Tibial nerve (tissue), 4 donors: Measurements from ENCODE around the gene INPP4B. TPM values are rescaled to one million over a fixed set of nuclear protein-coding genes. Genes with fewer than 3 reads are reported as not detected.
"Not testable (repeated sequence)": the region's sequence is repeated elsewhere in the genome, so short reads cannot be mapped to it uniquely, and the experiment has no call there.

Experiments
- DNase-seq, 2 donors: peaks; one replicate each; pipeline ENCODE4 v3.0.0-alpha.2; 2019; ENCODE audit warnings: low spot score in 2 of 2
- H3K27ac ChIP-seq, 4 donors: fragments of 200-600 bp; sonication (generic) in 3 of 4; one replicate each; pipeline ENCODE4 v1.5.1; 2017 to 2019; ENCODE audit warnings: mild to moderate bottlenecking in 1 of 4
- H3K27me3 ChIP-seq, 2 donors: fragments of 200-600 bp; sonication (generic) in 1 of 2; one replicate each; pipeline versions ENCODE4 v1.5.1 to v1.6.0; 2017 to 2019
- H3K36me3 ChIP-seq, 3 donors: fragments of 200-600 bp; sonication (generic); one replicate each; pipeline ENCODE4 v1.5.1; 2018 to 2019
- H3K4me1 ChIP-seq, 4 donors: fragments of 200-600 bp; sonication (generic) in 3 of 4; one replicate each; pipeline ENCODE4 v1.5.1; 2017 to 2019
- H3K4me3 ChIP-seq, 4 donors: fragments of 200-600 bp; sonication (generic) in 3 of 4; one replicate each; pipeline ENCODE4 v1.5.1; 2017 to 2019; ENCODE audit warnings: mild to moderate bottlenecking in 1 of 4, moderate library complexity in 1 of 4
- H3K9me3 ChIP-seq, 4 donors: fragments of 200-600 bp; sonication (generic) in 3 of 4; one replicate each; pipeline ENCODE4 v1.5.1; 2017 to 2019
- EP300 ChIP-seq, 2 donors: sonication (generic); formaldehyde crosslinking; IDR thresholded peaks; one replicate each; pipeline ENCODE4 v1.6.1; 2017; ENCODE audit warnings: antibody characterized with exemption in 2 of 2, mild to moderate bottlenecking in 1 of 2
- POLR2A ChIP-seq, 2 donors: fragments of 450-650 bp; IDR thresholded peaks; one replicate each; pipeline ENCODE4 v1.6.1; 2017; ENCODE audit warnings: antibody characterized with exemption in 2 of 2, mild to moderate bottlenecking in 2 of 2, moderate library complexity in 2 of 2
- WGBS, 2 donors: methylation state at CpG; one replicate each; pipeline ENCODE4 v1.1.5; 2018; 5-methylcytosine and 5-hydroxymethylcytosine counted together
- total RNA-seq, 4 donors: library from RNA; depleted of rRNA; stranded (reverse); fragments of >200 nt; gene quantifications; one replicate each; pipeline ENCODE4 v1.1.0, GENCODE V29; 2016
- TF ChIP-seq, protein P1 (sequence below), 5 experiments: fragments of 200-600 bp in 3 of 5; fragments of 450-650 bp in 2 of 5; sonication (generic) in 3 of 5; IDR thresholded peaks; one replicate each; pipeline ENCODE4 v1.5.1; 2016 to 2019; ENCODE audit warnings: antibody characterized with exemption in 5 of 5, mild to moderate bottlenecking in 3 of 5, moderate library complexity in 2 of 5

INPP4B gene
- total RNA-seq, 4 donors from 2014 or later = 16.3 to 32.4 (median 24.8) TPM

DNA sequence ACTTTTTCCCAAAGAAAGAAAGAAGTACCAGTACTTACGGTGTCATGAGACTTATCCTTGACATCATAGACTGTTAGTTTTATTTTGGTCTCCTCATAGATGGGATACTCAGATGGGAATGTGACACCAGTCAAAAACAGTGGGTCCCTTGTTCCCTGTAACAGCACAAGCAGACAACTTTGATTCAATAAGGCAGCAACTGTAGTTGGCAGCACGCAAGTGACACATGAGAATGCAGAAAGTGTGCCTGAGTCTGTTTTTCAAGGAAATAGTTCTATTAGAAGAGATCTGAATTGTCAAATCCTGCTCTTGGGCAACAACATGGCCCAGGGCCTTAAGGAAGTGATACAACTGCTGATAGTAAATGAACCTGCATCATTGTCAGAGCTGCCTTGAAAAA, 443.2 kb downstream of the INPP4B start:
- Histone ChIP-seq H3K36me3 (no peaks in the 10 kb centered on the region), H3K27ac (peak overlapping the region; percentile 57 to 87 (median 76)), H3K9me3 (no peaks in the 10 kb centered on the region), H3K4me3 (peak overlapping the region in 1 of 4 donors; percentile 3), H3K4me1 (peaks cover 0 to 46% (median 12%) of the 10 kb centered on the region in 4 donors), H3K27me3 (no peaks in the 10 kb centered on the region)
- peak in 1 of 2 donors; percentile 76 for TF ChIP-seq EP300 (IDR thresholded peaks at IDR 0.05)
- TF ChIP-seq, protein P1, sequence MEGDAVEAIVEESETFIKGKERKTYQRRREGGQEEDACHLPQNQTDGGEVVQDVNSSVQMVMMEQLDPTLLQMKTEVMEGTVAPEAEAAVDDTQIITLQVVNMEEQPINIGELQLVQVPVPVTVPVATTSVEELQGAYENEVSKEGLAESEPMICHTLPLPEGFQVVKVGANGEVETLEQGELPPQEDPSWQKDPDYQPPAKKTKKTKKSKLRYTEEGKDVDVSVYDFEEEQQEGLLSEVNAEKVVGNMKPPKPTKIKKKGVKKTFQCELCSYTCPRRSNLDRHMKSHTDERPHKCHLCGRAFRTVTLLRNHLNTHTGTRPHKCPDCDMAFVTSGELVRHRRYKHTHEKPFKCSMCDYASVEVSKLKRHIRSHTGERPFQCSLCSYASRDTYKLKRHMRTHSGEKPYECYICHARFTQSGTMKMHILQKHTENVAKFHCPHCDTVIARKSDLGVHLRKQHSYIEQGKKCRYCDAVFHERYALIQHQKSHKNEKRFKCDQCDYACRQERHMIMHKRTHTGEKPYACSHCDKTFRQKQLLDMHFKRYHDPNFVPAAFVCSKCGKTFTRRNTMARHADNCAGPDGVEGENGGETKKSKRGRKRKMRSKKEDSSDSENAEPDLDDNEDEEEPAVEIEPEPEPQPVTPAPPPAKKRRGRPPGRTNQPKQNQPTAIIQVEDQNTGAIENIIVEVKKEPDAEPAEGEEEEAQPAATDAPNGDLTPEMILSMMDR (IDR thresholded peaks at IDR 0.05) = no peak
- peak; percentile 14 to 16 for DNase-seq
- WGBS, 2 donors = 31 to 32% methylated on average over 2 of the region's 2 CpGs

DNA sequence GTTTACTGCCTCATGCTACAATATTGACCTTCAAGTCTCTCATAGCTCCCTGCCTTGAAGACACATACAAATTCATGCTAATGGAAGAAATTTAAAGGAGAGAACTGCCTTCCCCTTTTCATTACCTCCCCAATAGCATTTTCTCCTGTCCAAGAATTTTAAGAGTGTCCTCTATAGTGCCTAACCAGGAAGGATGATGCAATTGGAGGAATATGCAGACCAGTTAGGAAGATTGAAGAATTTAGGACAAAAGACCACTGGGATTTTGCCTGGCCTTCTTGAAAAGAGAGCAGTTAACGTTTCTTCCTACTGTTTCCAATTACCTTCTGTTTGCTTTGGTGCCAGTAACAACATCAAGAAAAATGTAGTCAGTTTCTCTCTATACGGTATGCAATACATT, 443.9 kb downstream of the INPP4B start:
- H3K27me3 ChIP-seq = no peaks in the 10 kb centered on the region
- no peak overlapping the region for H3K4me3 ChIP-seq
- peak overlapping the region in 3 of 4 donors; percentile 65 to 87 (median 86) for H3K27ac ChIP-seq
- peaks cover 0 to 46% (median 12%) of the 10 kb centered on the region in 4 donors for H3K4me1 ChIP-seq
- no peaks in the 10 kb centered on the region for H3K9me3 ChIP-seq
- H3K36me3 ChIP-seq = no peaks in the 10 kb centered on the region
- TF ChIP-seq EP300 (IDR thresholded peaks at IDR 0.05) (no peak), POLR2A (IDR thresholded peaks at IDR 0.05) (no peak)
- TF ChIP-seq, protein P1 (IDR thresholded peaks at IDR 0.05) = no peak
- DNase-seq = no peak
- 26 to 38% methylated on average over 2 of the region's 2 CpGs for WGBS, 2 donors

DNA sequence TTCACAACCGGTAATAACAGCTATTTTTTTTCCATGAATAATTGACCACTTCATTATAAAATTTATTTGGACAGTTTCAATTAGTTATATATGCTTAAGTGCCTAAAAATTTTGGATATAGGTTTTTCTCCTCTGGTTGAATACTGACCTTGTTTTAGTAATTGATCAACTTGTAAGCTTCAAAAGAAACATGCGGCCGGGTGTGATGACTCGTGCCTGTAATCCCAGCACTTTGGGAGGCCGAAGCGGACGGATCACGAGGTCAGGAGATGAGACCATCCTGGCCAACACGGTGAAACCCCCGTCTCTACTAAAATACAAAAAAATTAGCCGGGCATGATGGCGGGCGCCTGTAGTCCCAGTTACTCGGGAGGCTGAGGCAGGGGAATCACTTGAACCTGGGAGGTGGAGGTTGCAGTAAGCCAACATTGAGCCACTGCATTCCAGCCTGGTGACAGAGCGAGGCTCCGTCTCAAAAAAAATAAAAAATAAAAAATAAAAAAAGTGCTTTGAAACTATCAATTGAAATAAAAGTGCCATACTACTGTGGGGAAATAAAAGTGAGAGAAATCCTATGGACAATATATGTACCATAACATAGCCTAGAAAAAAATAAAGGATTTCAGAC, 448.6 kb downstream of the INPP4B start:
- not testable (repeated sequence) for H3K4me3 ChIP-seq, H3K27ac ChIP-seq, DNase-seq, H3K9me3 ChIP-seq, H3K27me3 ChIP-seq, H3K4me1 ChIP-seq, H3K36me3 ChIP-seq
- 88 to 93% methylated on average over 16 of the region's 16 CpGs for WGBS, 2 donors

DNA sequence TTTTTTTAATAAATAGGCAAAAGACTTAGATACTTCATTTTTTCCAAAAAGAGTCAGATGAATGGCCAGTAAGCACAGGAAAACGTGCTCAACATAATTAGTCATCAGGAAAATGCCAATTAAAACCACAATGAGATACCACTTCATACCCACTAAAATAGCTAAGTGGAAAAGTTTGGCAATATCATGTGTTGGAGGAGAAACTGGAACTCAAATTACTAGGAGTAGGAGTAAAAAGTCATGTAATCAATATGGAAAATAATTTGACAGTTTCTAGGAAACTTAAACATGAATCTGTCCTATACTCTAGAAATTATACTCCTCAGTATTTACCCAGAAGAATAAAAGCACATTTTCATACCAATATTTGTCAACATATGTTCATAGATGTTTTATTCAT, 449.8 kb downstream of the INPP4B start:
- H3K9me3 ChIP-seq = no peaks in the 10 kb centered on the region
- H3K4me3 ChIP-seq = no peak overlapping the region
- no peaks in the 10 kb centered on the region for H3K27me3 ChIP-seq
- H3K36me3 ChIP-seq = no peaks in the 10 kb centered on the region
- no peak for DNase-seq
- H3K27ac ChIP-seq = no peak overlapping the region
- WGBS, 2 donors = 21 to 39% methylated on average over 1 of the region's 1 CpG
- H3K4me1 ChIP-seq = no peaks in the 10 kb centered on the region
- TF ChIP-seq POLR2A (IDR thresholded peaks at IDR 0.05) (no peak), EP300 (IDR thresholded peaks at IDR 0.05) (no peak)
- TF ChIP-seq, protein P1 (IDR thresholded peaks at IDR 0.05) = no peak

DNA sequence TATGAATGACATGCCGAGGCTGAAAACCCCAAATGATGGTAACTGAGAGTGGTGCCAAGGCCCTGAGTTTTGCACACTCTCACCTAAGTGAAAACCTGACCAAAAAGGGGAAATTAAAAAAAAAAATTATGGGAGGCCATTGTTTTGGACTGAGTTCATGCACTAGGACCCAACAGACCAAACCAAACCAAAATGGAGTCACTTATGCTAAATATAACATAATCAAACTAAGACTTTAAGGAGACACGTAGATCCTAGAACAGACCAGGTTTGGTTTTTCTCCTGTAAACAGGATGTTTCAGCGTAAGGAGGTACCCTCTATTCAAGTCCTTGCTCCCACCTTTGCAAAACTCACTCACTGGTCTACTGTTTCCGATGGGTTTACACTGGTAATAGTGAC, 453.0 kb downstream of the INPP4B start:
- H3K36me3 ChIP-seq = no peaks in the 10 kb centered on the region
- peaks cover 0 to 3% (median 0%) of the 10 kb centered on the region in 4 donors for H3K9me3 ChIP-seq
- no peak overlapping the region for H3K4me3 ChIP-seq
- no peak for TF ChIP-seq EP300 (IDR thresholded peaks at IDR 0.05)
- no peak for TF ChIP-seq POLR2A (IDR thresholded peaks at IDR 0.05)
- no peak overlapping the region for H3K27ac ChIP-seq
- DNase-seq = no peak
- H3K27me3 ChIP-seq = no peaks in the 10 kb centered on the region
- no peaks in the 10 kb centered on the region for H3K4me1 ChIP-seq
- 69 to 79% methylated on average over 4 of the region's 4 CpGs for WGBS, 2 donors

DNA sequence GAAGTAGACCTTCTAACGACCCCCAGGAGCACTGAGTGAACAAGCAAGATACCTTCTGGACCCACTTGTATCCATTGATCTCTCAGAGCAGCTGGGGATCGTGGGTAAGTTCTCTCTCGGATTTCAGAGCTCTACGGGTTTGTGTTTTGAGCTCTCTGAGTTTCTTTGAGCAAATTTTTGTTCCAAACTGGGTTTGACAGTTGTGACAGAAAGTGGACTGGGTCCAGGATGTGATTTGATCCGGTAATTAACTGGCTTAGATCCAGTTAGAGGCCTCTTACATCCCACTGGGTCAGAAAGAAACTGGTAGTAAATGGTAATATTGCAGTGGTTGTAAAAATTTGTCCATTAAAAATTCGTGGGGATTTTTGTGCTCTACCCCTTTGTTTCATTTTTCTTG, 459.2 kb downstream of the INPP4B start:
- peaks cover 0 to 3% (median 0%) of the 10 kb centered on the region in 4 donors for H3K9me3 ChIP-seq
- no peaks in the 10 kb centered on the region for H3K36me3 ChIP-seq
- TF ChIP-seq, protein P1 (IDR thresholded peaks at IDR 0.05) = no peak
- TF ChIP-seq EP300 (IDR thresholded peaks at IDR 0.05) = no peak
- TF ChIP-seq POLR2A (IDR thresholded peaks at IDR 0.05) = no peak
- no peak overlapping the region for H3K27ac ChIP-seq
- H3K4me1 ChIP-seq = no peaks in the 10 kb centered on the region
- DNase-seq = no peak
- no peaks in the 10 kb centered on the region for H3K27me3 ChIP-seq
- H3K4me3 ChIP-seq = no peak overlapping the region
- WGBS, 2 donors = 72 to 79% methylated on average over 6 of the region's 6 CpGs
